Left lung (tissue), 10 donors: ENCODE results near the gene DHFR2. TPM values are rescaled to one million over a fixed set of nuclear protein-coding genes. Genes with fewer than 3 reads are reported as not detected.

Experiments used
- ATAC-seq: fragments of 200-7000 bp; cut with Tn5 transposase; one replicate; pipeline ENCODE4 v1.9.1; 2020; ENCODE audit warnings: moderate library complexity
- DNase-seq, 4 donors: peaks; one replicate each; pipeline ENCODE4 v3.0.0-alpha.2; 2013 to 2020
- H3K27ac ChIP-seq, 2 donors: fragments of 200-600 bp; sonication (generic) in 1 of 2; one replicate each; pipeline versions ENCODE4 v1.5.0 to v1.8.0; 2020 to 2021
- H3K27me3 ChIP-seq, 2 donors: fragments of 200-600 bp; sonication (generic) in 1 of 2; one replicate each; pipeline versions ENCODE4 v1.5.0 to v1.8.0; 2020 to 2021
- H3K36me3 ChIP-seq, 2 donors: fragments of 200-600 bp; sonication (generic) in 1 of 2; one replicate each; pipeline versions ENCODE4 v1.5.0 to v1.8.0; 2020 to 2021
- H3K4me1 ChIP-seq, 2 donors: fragments of 200-600 bp; one replicate each; pipeline ENCODE4 v1.8.0; 2021
- H3K4me3 ChIP-seq, 2 donors: fragments of 200-600 bp; sonication (generic) in 1 of 2; one replicate each; pipeline versions ENCODE4 v1.5.0 to v1.8.0; 2020 to 2021; ENCODE audit warnings: mild to moderate bottlenecking in 1 of 2
- H3K9me3 ChIP-seq, 2 donors: fragments of 200-600 bp; sonication (generic) in 1 of 2; one replicate each; pipeline versions ENCODE4 v1.5.0 to v1.8.0; 2020 to 2021
- CTCF ChIP-seq, 2 donors: fragments of 200-600 bp; sonication (generic) in 1 of 2; IDR thresholded peaks; one replicate each; pipeline versions ENCODE4 v1.5.0 to v1.8.0; 2021; ENCODE audit warnings: antibody characterized with exemption in 2 of 2
- intact Hi-C, 2 donors: fragments of 100-400 bp; cut with DNase I; formaldehyde crosslinking; loops; one replicate each; pipeline versions ENCODE4 v1.11.2 to v1.14.2; 2022
- polyA plus RNA-seq, 6 donors: library from polyadenylated mRNA; unstranded; fragments of 120-200 nt; gene quantifications; one replicate each; pipeline ENCODE4 v1.2.1, GENCODE V29; 2013; ENCODE audit not compliant: insufficient read length in 6 of 6
- total RNA-seq, 2 donors: library from RNA; stranded (reverse); fragmentation: NEBNext Ultra II Directional; extraction: Animal tissue kit (Norgen Biotek cat#: 25700); gene quantifications; one replicate each; pipeline ENCODE4 v1.2.1, GENCODE V29; 2021
- donor health status: DM: no; HTN: yes; CAD: no.
- donor health status: DM: no; HTN: no; CAD: no.

Gene DHFR2
- total and polyA plus RNA-seq, 8 donors = 6.6 to 11.5 (median 10.5) TPM

DNA sequence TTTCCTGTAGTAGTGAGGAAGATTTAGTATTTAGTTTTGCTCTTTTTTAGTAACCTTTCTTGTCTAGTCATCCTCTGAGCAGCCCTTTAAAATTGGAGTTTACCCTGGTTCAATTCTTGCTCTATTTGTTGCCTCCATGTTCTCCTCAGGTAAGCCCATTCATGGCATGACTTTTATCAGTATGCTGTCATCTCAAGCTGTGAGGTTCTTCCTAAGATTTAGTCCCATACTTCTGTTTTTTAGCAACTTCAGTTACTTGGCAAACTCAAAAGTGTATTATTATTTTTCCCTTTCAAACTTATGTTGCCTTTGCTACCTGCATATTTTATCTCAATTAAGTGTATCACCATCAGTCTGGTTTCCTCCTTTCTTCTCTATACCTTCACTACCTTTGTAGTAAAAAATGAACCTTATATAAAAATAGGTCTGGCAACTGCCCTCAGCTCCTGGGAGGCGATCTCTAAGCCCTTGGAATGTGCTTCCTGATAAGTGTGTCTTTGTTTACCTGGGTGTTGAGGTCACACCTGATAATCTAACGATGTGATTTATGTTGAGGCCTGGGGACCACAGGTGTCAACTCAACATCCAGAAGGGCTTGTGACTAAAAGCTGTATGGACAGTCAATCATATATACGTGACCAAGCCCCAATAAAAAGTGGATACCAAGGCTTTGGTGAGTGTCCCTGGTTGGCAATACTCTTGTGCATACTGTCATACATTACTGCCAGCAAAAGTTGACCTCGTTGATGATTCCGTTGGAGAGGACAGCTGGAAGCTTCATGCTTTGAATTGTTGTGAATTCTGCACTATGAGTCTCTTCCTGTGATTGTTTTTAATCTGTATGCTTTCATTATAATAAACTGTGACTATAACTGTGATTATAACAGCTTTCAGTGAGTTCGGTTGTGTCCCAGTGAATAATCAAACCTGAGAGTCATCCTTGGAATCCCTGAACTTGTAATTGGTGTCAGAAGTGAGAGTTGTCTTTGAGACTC is 4.1 kb upstream of the DHFR2 start:
- peak overlapping the region; percentile 0 to 25 for H3K27ac ChIP-seq
- no peak for ATAC-seq

GRCh38 chr3:94065819-94066480 is 3.2 kb upstream of the DHFR2 start:
- Histone ChIP-seq H3K36me3 (peaks cover 0 to 20% of the 10 kb centered on the region in 2 donors), H3K9me3 (no peaks in the 10 kb centered on the region), H3K4me3 (no peak overlapping the region), H3K27ac (no peak overlapping the region), H3K4me1 (peaks cover 30 to 46% of the 10 kb centered on the region in 2 donors), H3K27me3 (no peaks in the 10 kb centered on the region)
- intact Hi-C loops = loop anchor here in 1 of 2 donors (5.0 kb wide), 1 partner anchor 64 kb away; no protein-coding TSS in a partner anchor
- ATAC-seq (no peak), DNase-seq (no peak)
- TF ChIP-seq CTCF (IDR thresholded peaks at IDR 0.05) = no peak

More for the DNA sequence above, 4.1 kb upstream of the DHFR2 start:
- H3K27me3 ChIP-seq = no peaks in the 10 kb centered on the region
- intact Hi-C loops = loop anchor here in 1 of 2 donors (5.0 kb wide), 1 partner anchor 65 kb away; no protein-coding TSS in a partner anchor
- no peak for TF ChIP-seq CTCF (IDR thresholded peaks at IDR 0.05)
- no peak for DNase-seq
- H3K36me3 ChIP-seq = peaks cover 0 to 25% of the 10 kb centered on the region in 2 donors
- H3K9me3 ChIP-seq = no peaks in the 10 kb centered on the region
- peaks cover 29 to 44% of the 10 kb centered on the region in 2 donors for H3K4me1 ChIP-seq
- no peak overlapping the region for H3K4me3 ChIP-seq

GRCh38 chr3:94065122-94065521 is 2.4 kb upstream of the DHFR2 start:
- ATAC-seq (no peak), DNase-seq (no peak)
- TF ChIP-seq CTCF (IDR thresholded peaks at IDR 0.05) = no peak
- no peaks in the 10 kb centered on the region for H3K27me3 ChIP-seq
- peak overlapping the region in 1 of 2 donors; percentile 56 for H3K4me3 ChIP-seq
- no peaks in the 10 kb centered on the region for H3K9me3 ChIP-seq
- H3K27ac ChIP-seq = no peak overlapping the region
- H3K36me3 ChIP-seq = peaks cover 0 to 15% of the 10 kb centered on the region in 2 donors
- peaks cover 30 to 46% of the 10 kb centered on the region in 2 donors for H3K4me1 ChIP-seq
- intact Hi-C loops = loop anchor here in 1 of 2 donors (5.0 kb wide), 1 partner anchor 63 kb away; no protein-coding TSS in a partner anchor

GRCh38 chr3:94064243-94064860 is 1.6 kb upstream of the DHFR2 start:
- no peak for ATAC-seq
- H3K27ac ChIP-seq = peak overlapping the region; percentile 95 to 97
- intact Hi-C loops = no loop called here

More at GRCh38 chr3:94064243-94064860, 1.6 kb upstream of the DHFR2 start:
- DNase-seq = no peak
- no peaks in the 10 kb centered on the region for H3K27me3 ChIP-seq
- H3K4me3 ChIP-seq = peak overlapping the region; percentile 48 to 56
- H3K4me1 ChIP-seq = peaks cover 30 to 46% of the 10 kb centered on the region in 2 donors
- TF ChIP-seq CTCF (IDR thresholded peaks at IDR 0.05) = no peak
- H3K36me3 ChIP-seq = peaks cover 0 to 20% of the 10 kb centered on the region in 2 donors
- H3K9me3 ChIP-seq = no peaks in the 10 kb centered on the region
